ENCODE data around the gene ADNP2.

DNA sequence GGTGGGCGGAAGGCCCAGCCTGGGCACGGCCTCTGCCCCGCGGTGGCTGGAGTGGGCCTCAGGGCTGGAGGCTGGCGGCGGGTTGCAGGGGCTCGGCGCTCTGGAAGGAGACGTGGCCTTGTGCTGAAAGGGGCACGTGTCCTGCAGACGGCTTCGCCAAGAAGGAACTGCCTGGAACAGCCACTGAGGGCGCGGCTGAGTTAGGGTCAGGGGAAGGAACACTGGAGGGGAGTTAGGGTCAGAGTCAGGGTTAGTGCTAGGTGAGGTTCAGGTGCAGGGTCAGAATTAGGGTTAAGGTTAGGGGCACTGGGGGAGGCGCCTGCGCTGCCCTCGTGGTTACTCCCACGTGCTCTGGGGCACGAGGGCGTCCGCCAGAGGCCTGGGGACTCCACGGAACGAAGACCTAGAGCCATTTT lies 933 bp upstream of the ADNP2 start:
- TF ChIP-seq, protein P1, sequence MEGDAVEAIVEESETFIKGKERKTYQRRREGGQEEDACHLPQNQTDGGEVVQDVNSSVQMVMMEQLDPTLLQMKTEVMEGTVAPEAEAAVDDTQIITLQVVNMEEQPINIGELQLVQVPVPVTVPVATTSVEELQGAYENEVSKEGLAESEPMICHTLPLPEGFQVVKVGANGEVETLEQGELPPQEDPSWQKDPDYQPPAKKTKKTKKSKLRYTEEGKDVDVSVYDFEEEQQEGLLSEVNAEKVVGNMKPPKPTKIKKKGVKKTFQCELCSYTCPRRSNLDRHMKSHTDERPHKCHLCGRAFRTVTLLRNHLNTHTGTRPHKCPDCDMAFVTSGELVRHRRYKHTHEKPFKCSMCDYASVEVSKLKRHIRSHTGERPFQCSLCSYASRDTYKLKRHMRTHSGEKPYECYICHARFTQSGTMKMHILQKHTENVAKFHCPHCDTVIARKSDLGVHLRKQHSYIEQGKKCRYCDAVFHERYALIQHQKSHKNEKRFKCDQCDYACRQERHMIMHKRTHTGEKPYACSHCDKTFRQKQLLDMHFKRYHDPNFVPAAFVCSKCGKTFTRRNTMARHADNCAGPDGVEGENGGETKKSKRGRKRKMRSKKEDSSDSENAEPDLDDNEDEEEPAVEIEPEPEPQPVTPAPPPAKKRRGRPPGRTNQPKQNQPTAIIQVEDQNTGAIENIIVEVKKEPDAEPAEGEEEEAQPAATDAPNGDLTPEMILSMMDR (IDR thresholded peaks at IDR 0.05), result no peak
- TF ChIP-seq POLR2A (IDR thresholded peaks at IDR 0.05) (no peak), POLR2AphosphoS5 (IDR thresholded peaks at IDR 0.05) (no peak)
